ENCODE measurements around the gene ME3.

DNA sequence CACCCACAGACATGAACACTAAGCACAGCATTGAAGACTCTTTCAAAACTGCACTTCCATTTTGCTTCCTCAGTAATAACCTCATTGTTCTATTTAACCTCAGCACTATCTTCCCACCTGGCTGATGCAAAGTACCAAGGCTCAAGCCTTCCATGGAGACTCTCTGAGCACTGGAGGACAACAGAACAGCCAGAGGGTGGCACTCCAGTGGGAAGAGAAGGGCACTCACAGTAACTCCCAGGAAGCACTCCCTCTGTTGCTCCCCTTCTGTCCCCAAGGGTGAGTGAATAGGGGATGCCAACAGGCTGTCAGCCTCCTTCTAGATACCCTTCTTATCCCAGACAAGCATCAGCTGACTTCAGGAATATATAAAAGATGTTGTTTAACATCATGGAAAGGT, 3.5 kb downstream of the ME3 start:
- no peak for TF ChIP-seq POLR2A (IDR thresholded peaks at IDR 0.05)
- TF ChIP-seq, protein P1, sequence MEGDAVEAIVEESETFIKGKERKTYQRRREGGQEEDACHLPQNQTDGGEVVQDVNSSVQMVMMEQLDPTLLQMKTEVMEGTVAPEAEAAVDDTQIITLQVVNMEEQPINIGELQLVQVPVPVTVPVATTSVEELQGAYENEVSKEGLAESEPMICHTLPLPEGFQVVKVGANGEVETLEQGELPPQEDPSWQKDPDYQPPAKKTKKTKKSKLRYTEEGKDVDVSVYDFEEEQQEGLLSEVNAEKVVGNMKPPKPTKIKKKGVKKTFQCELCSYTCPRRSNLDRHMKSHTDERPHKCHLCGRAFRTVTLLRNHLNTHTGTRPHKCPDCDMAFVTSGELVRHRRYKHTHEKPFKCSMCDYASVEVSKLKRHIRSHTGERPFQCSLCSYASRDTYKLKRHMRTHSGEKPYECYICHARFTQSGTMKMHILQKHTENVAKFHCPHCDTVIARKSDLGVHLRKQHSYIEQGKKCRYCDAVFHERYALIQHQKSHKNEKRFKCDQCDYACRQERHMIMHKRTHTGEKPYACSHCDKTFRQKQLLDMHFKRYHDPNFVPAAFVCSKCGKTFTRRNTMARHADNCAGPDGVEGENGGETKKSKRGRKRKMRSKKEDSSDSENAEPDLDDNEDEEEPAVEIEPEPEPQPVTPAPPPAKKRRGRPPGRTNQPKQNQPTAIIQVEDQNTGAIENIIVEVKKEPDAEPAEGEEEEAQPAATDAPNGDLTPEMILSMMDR (IDR thresholded peaks at IDR 0.05), result no peak
